Stomach smooth muscle (tissue), 2 donors: ENCODE measurements around the gene SGMS2.
"Not testable (repeated sequence)": the region's sequence is repeated elsewhere in the genome, so short reads cannot be mapped to it uniquely, and the experiment has no call there.

Experiments used
- H3K27ac ChIP-seq: one replicate; pipeline ENCODE4 v1.7.0; 2013; ENCODE audit warnings: mild to moderate bottlenecking, low read length, inconsistent platforms
- H3K27me3 ChIP-seq, 2 donors: one replicate each; pipeline ENCODE4 v1.7.0; 2013; ENCODE audit warnings: low read length in 2 of 2; ENCODE audit not compliant: insufficient read depth in 2 of 2, control insufficient read depth in 1 of 2
- H3K36me3 ChIP-seq, 2 donors: one replicate each; pipeline ENCODE4 v1.7.0; 2013; ENCODE audit warnings: low read length in 2 of 2; ENCODE audit not compliant: control insufficient read depth in 2 of 2, insufficient read depth in 2 of 2
- H3K4me1 ChIP-seq: one replicate; pipeline ENCODE4 v1.7.0; 2013; ENCODE audit warnings: low read length; ENCODE audit not compliant: control insufficient read depth, insufficient read depth
- H3K4me3 ChIP-seq, 2 donors: one replicate each; pipeline ENCODE4 v1.7.0; 2013; ENCODE audit warnings: low read length in 2 of 2
- H3K9ac ChIP-seq, 2 donors: one replicate each; pipeline ENCODE4 v1.7.0; 2013; ENCODE audit warnings: low read length in 2 of 2, mild to moderate bottlenecking in 1 of 2
- H3K9me3 ChIP-seq, 2 donors: one replicate each; pipeline ENCODE4 v1.7.0; 2013; ENCODE audit warnings: low read length in 2 of 2; ENCODE audit not compliant: control insufficient read depth in 2 of 2
- donor health status: healthy.
- donor health status: Pancreatic carcinoma.

The SGMS2 gene

DNA sequence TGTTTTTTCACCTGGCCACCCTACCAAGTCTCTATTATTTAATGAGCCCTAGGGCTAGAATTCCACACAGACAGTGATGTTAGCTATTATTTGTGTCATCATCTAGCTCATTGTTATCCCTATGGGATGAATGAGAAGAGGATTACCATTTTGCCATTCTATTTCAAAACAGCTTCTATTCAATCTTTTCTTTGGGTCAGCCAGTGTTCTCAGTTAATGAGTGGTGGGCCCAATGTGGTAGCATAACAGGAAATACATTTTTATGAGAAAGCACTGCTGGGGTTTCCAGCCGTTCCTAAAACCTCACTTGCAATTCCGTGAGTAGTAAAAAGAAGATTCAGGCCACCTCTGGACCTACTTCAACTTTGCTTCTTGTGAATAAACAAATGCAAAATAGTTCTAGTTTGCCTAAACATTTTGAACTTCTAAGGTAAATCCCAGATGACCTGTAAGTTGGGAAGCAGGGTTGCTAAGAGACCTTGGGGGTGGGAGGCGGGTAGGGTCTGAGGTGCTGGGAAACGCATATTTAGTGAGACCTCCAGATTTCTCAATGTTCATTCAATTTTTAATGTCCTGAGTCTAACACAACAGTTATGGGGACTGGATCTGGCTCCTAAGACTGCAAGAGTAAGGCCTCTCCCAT lies 81.8 kb downstream of the SGMS2 start:
- Histone ChIP-seq H3K27me3 (no peaks in the 10 kb centered on the region), H3K4me1 (peaks cover 2% of the 10 kb centered on the region), H3K36me3 (peaks cover 6 to 25% of the 10 kb centered on the region in 2 donors), H3K27ac (no peak overlapping the region), H3K4me3 (no peak overlapping the region), H3K9me3 (no peaks in the 10 kb centered on the region), H3K9ac (no peak overlapping the region)

DNA sequence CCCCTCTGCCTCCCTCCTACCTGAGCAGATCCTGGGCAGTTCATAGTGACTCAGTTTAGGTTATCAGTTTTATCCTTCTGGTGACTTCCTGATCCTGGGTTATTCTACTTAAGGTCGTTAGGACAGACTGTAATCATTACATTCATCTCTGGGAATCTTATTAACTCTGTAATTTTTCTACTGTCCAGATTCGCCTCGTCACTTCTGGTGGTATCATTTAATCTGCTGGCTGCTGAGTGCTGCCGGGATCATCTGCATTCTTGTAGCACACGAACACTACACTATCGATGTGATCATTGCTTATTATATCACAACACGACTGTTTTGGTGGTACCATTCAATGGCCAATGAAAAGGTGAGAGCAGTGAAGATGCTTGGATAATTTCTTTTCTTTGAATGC lies 83.6 kb downstream of the SGMS2 start:
- Histone ChIP-seq H3K4me1 (no peaks in the 10 kb centered on the region), H3K36me3 (peaks cover 6 to 25% of the 10 kb centered on the region in 2 donors), H3K9me3 (no peaks in the 10 kb centered on the region), H3K4me3 (no peak overlapping the region), H3K9ac (no peak overlapping the region), H3K27ac (no peak overlapping the region), H3K27me3 (no peaks in the 10 kb centered on the region)

DNA sequence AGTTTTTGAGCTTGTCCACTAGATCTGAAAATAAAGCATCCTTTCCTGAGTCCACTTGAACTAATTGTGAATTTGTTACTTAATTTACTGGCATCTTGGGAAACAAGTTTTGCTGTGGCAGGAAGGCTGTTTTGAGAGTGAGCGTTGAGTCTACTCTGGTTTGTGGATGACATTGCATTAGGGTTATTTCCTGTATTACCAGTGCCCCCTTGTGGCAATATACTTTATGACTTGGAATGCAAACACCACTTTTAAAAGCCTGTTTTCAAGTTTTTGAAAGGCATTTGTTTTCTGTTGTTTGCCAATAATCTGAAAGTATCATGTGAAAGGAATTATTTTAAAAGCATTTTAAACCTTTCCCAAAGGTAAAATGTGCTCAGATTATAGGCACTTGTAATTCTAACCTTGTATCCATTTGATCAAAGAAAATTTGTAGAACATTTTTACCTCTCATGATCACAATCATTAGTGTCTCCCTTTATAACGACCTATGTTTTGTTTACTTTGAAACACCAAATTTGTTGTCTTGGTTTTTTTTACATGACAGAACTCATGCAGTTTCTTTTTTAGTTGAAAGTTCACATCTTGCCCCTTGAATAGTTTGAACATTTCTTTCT lies 88.7 kb downstream of the SGMS2 start:
- peaks cover 10 to 24% of the 10 kb centered on the region in 2 donors for H3K36me3 ChIP-seq
- H3K9me3 ChIP-seq, result no peaks in the 10 kb centered on the region
- no peak overlapping the region for H3K4me3 ChIP-seq
- no peak overlapping the region for H3K27ac ChIP-seq
- H3K27me3 ChIP-seq, result no peaks in the 10 kb centered on the region
- no peaks in the 10 kb centered on the region for H3K4me1 ChIP-seq
- no peak overlapping the region for H3K9ac ChIP-seq

DNA sequence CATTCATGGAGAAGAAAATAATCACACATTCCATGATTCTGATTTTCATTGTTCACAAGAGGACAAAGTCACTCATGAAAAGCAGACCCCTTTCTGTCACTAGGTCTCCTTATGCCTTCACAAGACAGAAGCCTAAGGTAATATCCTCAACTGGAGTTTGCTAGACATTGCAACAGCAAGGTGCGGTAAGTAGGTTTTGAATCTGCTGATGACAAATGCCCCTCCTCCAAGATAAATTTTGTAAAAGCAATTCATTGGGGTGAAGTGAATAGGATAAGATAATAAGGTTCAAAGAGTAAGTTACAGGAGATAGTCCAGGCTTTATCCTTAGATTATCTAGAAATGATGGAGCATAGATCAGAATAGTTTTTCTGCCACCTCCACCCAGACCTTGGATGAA lies 90.5 kb downstream of the SGMS2 start:
- Histone ChIP-seq H3K27me3 (no peaks in the 10 kb centered on the region), H3K9me3 (no peaks in the 10 kb centered on the region), H3K27ac (no peak overlapping the region), H3K9ac (no peak overlapping the region), H3K36me3 (peaks cover 9 to 15% of the 10 kb centered on the region in 2 donors), H3K4me1 (no peaks in the 10 kb centered on the region), H3K4me3 (no peak overlapping the region)

DNA sequence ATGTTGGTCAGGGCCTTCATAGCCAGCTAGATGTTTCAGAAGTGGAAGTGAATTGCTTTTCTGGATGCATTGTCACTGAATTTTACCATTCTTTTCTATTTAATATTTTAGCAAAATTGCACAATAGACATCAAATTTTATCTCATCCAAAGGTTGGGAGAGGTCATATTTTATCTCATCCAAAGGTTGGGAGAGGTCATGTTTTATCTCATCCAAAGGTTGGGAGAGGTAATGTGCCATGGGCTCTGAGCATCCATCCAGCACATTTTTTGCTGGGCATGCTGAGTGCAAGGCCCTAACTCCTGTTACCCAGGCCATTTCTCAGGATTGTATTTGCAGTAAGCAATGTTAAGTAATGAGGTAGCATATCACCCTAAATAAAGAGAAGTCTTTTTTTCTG lies 91.9 kb downstream of the SGMS2 start:
- Histone ChIP-seq H3K36me3 (peaks cover 3 to 4% of the 10 kb centered on the region in 2 donors), H3K4me1 (no peaks in the 10 kb centered on the region), H3K27me3 (no peaks in the 10 kb centered on the region), H3K27ac (no peak overlapping the region), H3K4me3 (no peak overlapping the region), H3K9ac (no peak overlapping the region), H3K9me3 (peaks cover 0 to 5% of the 10 kb centered on the region in 2 donors)

DNA sequence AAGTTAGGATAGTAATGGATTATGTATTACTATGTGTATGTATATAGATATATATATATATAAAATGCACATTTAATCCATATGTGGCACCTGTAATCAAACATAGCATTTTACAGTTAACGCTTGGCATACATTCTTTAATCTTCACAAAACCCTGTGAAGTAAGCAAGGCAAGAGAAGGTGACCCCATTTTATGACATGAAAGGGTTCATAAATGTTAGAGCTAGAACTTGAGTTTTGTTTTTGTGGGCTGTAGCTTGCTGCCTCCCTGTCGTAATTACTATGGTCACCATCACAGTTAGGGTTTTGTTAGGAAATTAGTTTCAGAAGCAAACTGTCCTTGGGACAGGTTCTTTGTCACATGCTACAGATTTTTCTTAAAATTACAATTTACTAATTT lies 92.8 kb downstream of the SGMS2 start:
- peaks cover 3 to 4% of the 10 kb centered on the region in 2 donors for H3K36me3 ChIP-seq
- H3K4me1 ChIP-seq, result no peaks in the 10 kb centered on the region
- no peak overlapping the region for H3K9ac ChIP-seq
- H3K9me3 ChIP-seq, result peaks cover 0 to 5% of the 10 kb centered on the region in 2 donors
- H3K27me3 ChIP-seq, result no peaks in the 10 kb centered on the region
- no peak overlapping the region for H3K4me3 ChIP-seq
- no peak overlapping the region for H3K27ac ChIP-seq

DNA sequence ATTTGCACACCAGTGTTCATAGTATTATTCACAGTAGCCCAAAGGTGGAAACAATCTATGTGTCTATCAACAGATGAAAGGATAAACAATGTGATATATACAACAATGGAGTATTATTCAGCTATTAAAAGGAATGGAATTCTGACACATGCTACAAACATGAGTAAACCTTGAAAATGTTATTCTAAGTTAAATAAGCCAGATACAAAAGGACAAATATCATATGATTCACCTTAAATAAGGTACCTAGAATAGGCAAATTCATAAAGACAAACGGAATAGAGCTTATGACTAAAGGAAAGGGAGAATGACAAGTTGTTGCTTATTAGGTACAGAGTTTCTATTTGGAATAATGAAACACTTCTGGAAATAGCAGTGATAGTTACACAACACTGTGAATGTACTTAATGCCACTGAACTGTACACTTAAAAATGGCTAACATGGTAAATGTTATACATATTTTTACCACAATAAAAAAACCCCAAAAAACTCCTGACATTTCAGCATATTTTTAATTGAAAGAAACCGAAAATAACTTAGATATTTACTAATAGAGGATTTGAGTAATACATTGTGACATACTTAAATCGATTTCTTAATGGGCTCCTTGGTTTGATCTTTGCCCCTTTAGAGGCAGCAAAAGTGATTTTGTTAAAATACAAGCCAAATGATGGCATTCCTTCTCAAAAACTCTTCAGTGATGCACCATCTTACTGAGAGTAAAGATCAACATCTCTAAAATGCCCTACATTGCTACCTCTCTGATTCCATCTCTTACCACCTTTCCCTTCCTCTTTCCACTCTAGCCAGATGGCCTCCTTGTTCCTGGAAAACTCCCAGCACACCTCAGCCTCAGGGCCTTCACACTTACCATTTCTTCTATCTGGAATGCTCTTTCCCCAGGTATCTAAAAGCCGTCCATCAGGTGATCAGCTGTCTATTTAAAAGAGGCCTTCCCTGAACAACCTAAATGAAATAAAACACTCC lies 98.0 kb downstream of the SGMS2 start:
- Histone ChIP-seq H3K4me1 (no peaks in the 10 kb centered on the region), H3K36me3 (no peaks in the 10 kb centered on the region), H3K4me3 (no peak overlapping the region), H3K9ac (no peak overlapping the region), H3K27ac (no peak overlapping the region), H3K9me3 (peaks cover 0 to 5% of the 10 kb centered on the region in 2 donors), H3K27me3 (no peaks in the 10 kb centered on the region)

DNA sequence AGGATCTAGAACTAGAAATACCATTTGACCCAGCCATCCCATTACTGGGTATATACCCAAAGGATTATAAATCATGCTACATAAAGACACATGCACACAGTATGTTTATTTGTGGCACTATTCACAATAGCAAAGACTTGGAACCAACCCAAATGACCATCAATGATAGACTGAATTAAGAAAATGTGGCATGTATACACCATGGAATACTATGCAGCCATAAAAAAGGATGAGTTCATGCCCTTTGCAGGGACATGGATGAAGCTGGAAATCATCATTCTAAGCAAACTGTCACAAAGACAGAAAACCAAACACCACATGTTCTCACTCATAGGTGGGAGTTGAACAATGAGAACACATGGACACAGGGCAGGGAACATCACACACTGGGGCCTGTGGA lies 101.0 kb downstream of the SGMS2 start:
- H3K9me3 ChIP-seq, result not testable (repeated sequence)

DNA sequence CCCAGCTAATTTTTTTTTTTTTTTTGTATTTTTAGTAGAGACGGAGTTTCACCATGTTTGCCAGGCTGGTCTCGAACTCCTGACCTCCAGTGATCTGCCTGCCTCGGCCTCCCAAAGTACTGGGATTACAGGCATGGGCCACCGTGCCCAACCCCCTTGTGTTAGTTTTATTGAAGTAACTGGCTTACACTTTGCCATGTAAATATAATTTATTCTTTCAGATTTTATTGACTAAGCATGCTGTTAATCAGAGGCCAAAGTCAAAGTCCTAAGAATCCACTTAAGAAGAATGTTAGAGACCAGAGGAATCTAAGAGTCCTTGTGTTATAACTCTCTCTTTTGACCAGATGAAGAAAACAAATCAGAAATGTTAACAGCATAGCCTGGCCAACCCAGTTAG lies 102.1 kb downstream of the SGMS2 start:
- H3K4me1 ChIP-seq, H3K27me3 ChIP-seq, H3K9ac ChIP-seq, H3K9me3 ChIP-seq, H3K27ac ChIP-seq, H3K4me3 ChIP-seq, H3K36me3 ChIP-seq: not testable (repeated sequence)

More for the DNA sequence above, 101.0 kb downstream of the SGMS2 start:
- not testable (repeated sequence) for H3K4me1 ChIP-seq, H3K36me3 ChIP-seq, H3K27me3 ChIP-seq, H3K27ac ChIP-seq, H3K9ac ChIP-seq, H3K4me3 ChIP-seq

DNA sequence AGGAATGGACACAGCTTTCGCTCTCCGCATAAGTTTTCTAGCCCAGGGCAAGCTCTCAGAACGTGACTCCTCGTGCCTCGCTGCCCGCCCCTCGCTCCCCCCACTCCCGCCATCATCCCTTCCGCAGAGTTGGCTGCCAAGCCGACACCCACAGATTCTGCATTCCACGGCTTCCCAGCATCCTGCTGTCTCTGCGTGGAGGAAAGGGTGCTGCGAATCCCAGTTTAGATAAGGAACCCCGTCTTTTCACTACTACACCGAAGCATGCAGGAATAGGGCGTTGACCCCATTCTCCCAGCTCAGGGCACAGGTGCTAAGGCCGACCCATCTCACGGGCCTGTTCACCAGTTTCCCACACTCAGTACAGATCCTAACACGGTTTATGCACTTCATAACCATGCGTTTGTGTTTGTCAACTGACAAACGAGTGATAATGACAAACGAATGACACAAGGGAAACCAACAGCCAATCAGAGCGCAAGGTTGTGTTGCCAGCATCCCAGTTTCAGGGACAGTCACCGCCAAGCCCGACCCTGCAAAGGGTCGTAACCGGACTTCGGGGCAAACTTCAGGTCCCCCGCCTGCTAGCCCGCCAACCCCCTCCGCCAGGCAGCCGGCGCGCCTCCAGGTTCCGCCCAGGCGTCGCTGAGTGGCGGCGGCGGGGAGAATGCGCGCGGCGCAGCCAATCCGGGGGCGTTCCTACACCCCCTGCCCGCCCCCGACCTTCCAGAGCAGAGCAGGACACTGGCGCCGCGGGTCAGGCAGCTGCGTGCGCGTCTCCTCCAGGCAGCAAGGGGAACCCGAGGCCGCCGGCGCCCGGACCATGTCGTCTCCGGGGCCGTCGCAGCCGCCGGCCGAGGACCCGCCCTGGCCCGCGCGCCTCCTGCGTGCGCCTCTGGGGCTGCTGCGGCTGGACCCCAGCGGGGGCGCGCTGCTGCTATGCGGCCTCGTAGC lies 106.4 kb downstream of the SGMS2 start, which contains the start of gene CYP2U1:
TSS of gene CYP2U1 (plus strand) at position 729 of the 954 bp plus-strand sequence. CDS start at position 824, 95 bp downstream.
- Histone ChIP-seq H3K4me3 (peak within 1 kb of the TSS; percentile 90 to 91), H3K4me1 (peaks cover 14% of the 10 kb centered on the region), H3K36me3 (no peaks in the 10 kb centered on the region), H3K27me3 (no peaks in the 10 kb centered on the region), H3K9me3 (no peaks in the 10 kb centered on the region), H3K9ac (peak within 1 kb of the TSS; percentile 59 to 81), H3K27ac (peak within 1 kb of the TSS; percentile 50)
